Testis (tissue), 3 donors: ENCODE results near the gene CRTAC1. TPM values are rescaled to one million over a fixed set of nuclear protein-coding genes. Genes with fewer than 3 reads are reported as not detected.

ENCODE experiments used
- DNase-seq: peaks from one replicate; pipeline ENCODE4 v3.0.0-alpha.2; 2019
- H3K27ac ChIP-seq, 2 donors: fragments of 200-600 bp; sonication (generic); one replicate each; pipeline ENCODE4 v1.5.1; 2019
- H3K27me3 ChIP-seq: fragments of 200-600 bp; sonication (generic); one replicate; pipeline ENCODE4 v1.5.1; 2019
- H3K36me3 ChIP-seq: fragments of 200-600 bp; sonication (generic); one replicate; pipeline ENCODE4 v1.5.1; 2017; ENCODE audit warnings: low read depth; ENCODE audit errors: missing control alignments
- H3K4me1 ChIP-seq: fragments of 200-600 bp; sonication (generic); one replicate; pipeline ENCODE4 v1.5.1; 2019
- H3K4me3 ChIP-seq, 2 donors: fragments of 200-600 bp; sonication (generic); one replicate each; pipeline ENCODE4 v1.5.1; 2017 to 2019
- H3K9me3 ChIP-seq: fragments of 200-600 bp; sonication (generic); one replicate; pipeline ENCODE4 v1.5.1; 2017
- CTCF ChIP-seq, 3 experiments: fragments of 450-650 bp in 2 of 3; fragments of 200-600 bp in 1 of 3; sonication (generic) in 1 of 3; IDR thresholded peaks; one replicate each; pipeline ENCODE4 v1.5.1; 2016 to 2019; ENCODE audit warnings: antibody characterized with exemption in 3 of 3, mild to moderate bottlenecking in 2 of 3, moderate library complexity in 1 of 3
- POLR2A ChIP-seq: fragments of 450-650 bp; IDR thresholded peaks from one replicate; pipeline ENCODE4 v1.6.1; 2017; ENCODE audit warnings: antibody characterized with exemption, mild to moderate bottlenecking, moderate library complexity
- WGBS, 2 donors: methylation state at CpG; one replicate each; pipeline ENCODE4 v1.1.5; 2018; 5-methylcytosine and 5-hydroxymethylcytosine counted together
- intact Hi-C: fragments of 100-400 bp; cut with DNase I; formaldehyde crosslinking; loops from one replicate; pipeline ENCODE4 v1.15.1; 2023; ENCODE audit warnings: low total_unique reads
- polyA plus RNA-seq: library from polyadenylated mRNA; stranded (reverse); fragments of 350-450 nt; fragmentation: Illumina TruSeq; extraction: RNeasy Lipid Tissue Mini Kit (QIAGEN cat#74804); gene quantifications from one replicate; pipeline ENCODE4 v1.2.3, GENCODE V29; 2014; ENCODE audit warnings: low read depth, low replicate concordance; ENCODE audit not compliant: insufficient read depth
- total RNA-seq, 2 donors: library from RNA; depleted of rRNA; stranded (reverse); fragments of >200 nt; gene quantifications; one replicate each; pipeline ENCODE4 v1.2.3, GENCODE V29; 2016

Gene CRTAC1
- total and polyA plus RNA-seq, 3 donors from 2014 or later: 7.5 to 12.2 (median 11.5) TPM

GRCh38 chr10:97882142-97883091, 148.0 kb downstream of the CRTAC1 start:
- Histone ChIP-seq H3K4me3 (no peak overlapping the region), H3K36me3 (no peaks in the 10 kb centered on the region), H3K27me3 (no peaks in the 10 kb centered on the region), H3K4me1 (no peaks in the 10 kb centered on the region), H3K27ac (no peak overlapping the region), H3K9me3 (no peaks in the 10 kb centered on the region)
- 83% methylated on average over 6 to 11 of the region's 11 CpGs for WGBS, 2 donors
- intact Hi-C loops: no loop called here
- DNase-seq: no peak
- TF ChIP-seq POLR2A: no peak

GRCh38 chr10:97880109-97880508, 150.3 kb downstream of the CRTAC1 start:
- Histone ChIP-seq H3K36me3 (no peaks in the 10 kb centered on the region), H3K4me1 (no peaks in the 10 kb centered on the region), H3K27me3 (no peaks in the 10 kb centered on the region), H3K27ac (no peak overlapping the region), H3K4me3 (no peak overlapping the region), H3K9me3 (no peaks in the 10 kb centered on the region)
- no peak for DNase-seq
- WGBS, 2 donors: 90 to 94% methylated on average over 10 of the region's 10 CpGs
- intact Hi-C loops: no loop called here
- no peak for TF ChIP-seq POLR2A
- no peak for TF ChIP-seq CTCF (IDR thresholded peaks at IDR 0.05)

GRCh38 chr10:97879241-97879640, 151.2 kb downstream of the CRTAC1 start:
- H3K4me3 ChIP-seq: no peak overlapping the region
- no peak for DNase-seq
- H3K36me3 ChIP-seq: no peaks in the 10 kb centered on the region
- H3K4me1 ChIP-seq: no peaks in the 10 kb centered on the region
- 90 to 96% methylated on average over 5 of the region's 5 CpGs for WGBS, 2 donors
- H3K27ac ChIP-seq: no peak overlapping the region
- intact Hi-C loops: no loop called here
- no peaks in the 10 kb centered on the region for H3K9me3 ChIP-seq
- TF ChIP-seq POLR2A (no peak), CTCF (IDR thresholded peaks at IDR 0.05) (no peak)
- no peaks in the 10 kb centered on the region for H3K27me3 ChIP-seq

- TF ChIP-seq CTCF (IDR thresholded peaks at IDR 0.05) (no peak), POLR2A (no peak)
- Histone ChIP-seq H3K9me3 (no peaks in the 10 kb centered on the region), H3K4me1 (no peaks in the 10 kb centered on the region), H3K4me3 (no peak overlapping the region), H3K27me3 (no peaks in the 10 kb centered on the region), H3K27ac (no peak overlapping the region), H3K36me3 (no peaks in the 10 kb centered on the region)
- DNase-seq: no peak
- intact Hi-C loops: no loop called here
- WGBS, 2 donors: 53 to 60% methylated on average over 4 of the region's 4 CpGs
These were observed 154.0 kb downstream of the CRTAC1 start for GRCh38 chr10:97876402-97876801.

- TF ChIP-seq CTCF (IDR thresholded peaks at IDR 0.05) (no peak), POLR2A (no peak)
- no peak for DNase-seq
- 78 to 89% methylated on average over 6 to 7 of the region's 7 CpGs for WGBS, 2 donors
- no peaks in the 10 kb centered on the region for H3K4me1 ChIP-seq
- no peaks in the 10 kb centered on the region for H3K9me3 ChIP-seq
- intact Hi-C loops: no loop called here
- no peak overlapping the region for H3K4me3 ChIP-seq
- no peak overlapping the region for H3K27ac ChIP-seq
- no peaks in the 10 kb centered on the region for H3K27me3 ChIP-seq
- H3K36me3 ChIP-seq: no peaks in the 10 kb centered on the region
These were observed 155.0 kb downstream of the CRTAC1 start for GRCh38 chr10:97875391-97875790.
